MV-4-11 (cell line): ENCODE results near the gene TMEM51.
A peak's percentile ranks its signal among the peaks of the same experiment; 100 is the strongest.

Experiments used
- DNase-seq: peaks from one replicate; lab custom pipeline; 2025; lab: John Stamatoyannopoulos, UW

Gene TMEM51, protein sequence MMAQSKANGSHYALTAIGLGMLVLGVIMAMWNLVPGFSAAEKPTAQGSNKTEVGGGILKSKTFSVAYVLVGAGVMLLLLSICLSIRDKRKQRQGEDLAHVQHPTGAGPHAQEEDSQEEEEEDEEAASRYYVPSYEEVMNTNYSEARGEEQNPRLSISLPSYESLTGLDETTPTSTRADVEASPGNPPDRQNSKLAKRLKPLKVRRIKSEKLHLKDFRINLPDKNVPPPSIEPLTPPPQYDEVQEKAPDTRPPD

GRCh38 chr1:15153184-15153841 lies at the start of gene TMEM51:
TMEM51 (plus strand) TSS chr1:15153747; CDS start chr1:15215088, 61,341 bp downstream.
- no peak for DNase-seq

- no peak for DNase-seq
Observed at GRCh38 chr1:15103906-15104305, 49.6 kb upstream of the TMEM51 start.

GRCh38 chr1:15104768-15105167 lies 48.8 kb upstream of the TMEM51 start:
- no peak for DNase-seq

- peak; percentile 28 for DNase-seq
Observed at GRCh38 chr1:15106608-15107007, 46.9 kb upstream of the TMEM51 start.

DNA sequence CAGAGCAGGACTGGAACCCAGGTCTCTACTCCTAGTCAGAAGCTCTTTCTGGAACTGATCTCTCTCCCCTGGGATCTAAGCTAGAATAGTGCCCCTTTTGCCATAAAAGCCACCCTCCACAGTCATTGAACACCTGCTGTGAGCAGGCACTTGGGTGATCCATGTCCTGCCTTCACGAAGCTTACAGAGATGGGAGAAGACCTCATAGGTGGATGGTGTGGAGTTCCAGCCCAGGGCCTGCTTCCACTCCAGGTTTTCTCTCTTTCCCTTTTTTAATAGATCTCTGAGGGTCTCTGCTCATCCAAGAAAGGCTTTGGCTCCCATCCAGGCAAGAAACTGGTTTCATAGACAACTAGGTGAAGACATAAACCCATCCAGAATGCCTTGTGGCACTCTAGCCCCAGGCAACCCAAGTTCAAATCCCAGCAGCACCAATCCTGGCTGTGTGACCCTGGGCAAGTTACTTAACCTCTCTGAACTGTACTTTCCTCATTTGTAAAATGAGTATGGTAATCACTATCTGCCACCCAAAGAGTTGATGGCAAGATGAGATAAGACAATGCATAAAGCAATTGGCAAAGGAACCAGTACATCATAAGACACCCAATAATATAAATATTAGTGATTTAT lies 46.4 kb upstream of the TMEM51 start:
- no peak for DNase-seq

- no peak for DNase-seq
Observed at GRCh38 chr1:15107911-15108310, 45.6 kb upstream of the TMEM51 start.

DNA sequence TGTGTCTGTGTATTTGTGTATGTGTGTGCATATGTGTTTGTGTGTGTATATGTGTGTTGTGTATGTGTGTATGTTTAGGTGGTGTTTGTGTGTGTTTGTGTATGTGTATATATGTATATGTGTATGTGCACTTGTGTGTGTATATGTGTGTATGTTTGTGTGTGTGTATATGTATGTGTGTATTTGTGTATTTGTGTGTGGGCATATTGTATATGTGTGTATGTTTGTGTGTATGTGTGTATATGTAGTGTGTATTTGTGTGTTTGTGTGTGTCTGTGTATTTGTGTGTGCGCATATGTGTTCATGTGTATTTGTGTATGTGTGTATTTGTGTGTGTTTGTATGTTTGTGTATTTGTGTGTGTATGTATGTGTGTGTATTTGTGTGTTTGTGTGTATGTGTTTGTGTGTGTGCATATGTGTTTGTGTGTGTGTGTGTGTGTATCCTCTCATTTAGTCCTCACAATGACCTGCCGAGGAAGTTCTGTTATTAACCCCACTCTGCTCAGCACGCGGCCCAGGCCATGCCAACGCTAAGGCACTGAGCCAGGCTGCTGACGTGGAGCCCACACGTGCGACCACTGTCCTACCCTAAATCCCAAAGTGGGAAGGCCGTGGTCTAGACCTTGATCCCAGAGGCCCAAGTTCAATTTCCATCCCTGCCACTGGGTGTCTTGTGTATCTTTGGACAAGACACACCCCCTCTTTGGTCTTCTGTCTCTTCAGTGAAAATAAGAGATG lies 43.2 kb upstream of the TMEM51 start:
- no peak for DNase-seq

DNA sequence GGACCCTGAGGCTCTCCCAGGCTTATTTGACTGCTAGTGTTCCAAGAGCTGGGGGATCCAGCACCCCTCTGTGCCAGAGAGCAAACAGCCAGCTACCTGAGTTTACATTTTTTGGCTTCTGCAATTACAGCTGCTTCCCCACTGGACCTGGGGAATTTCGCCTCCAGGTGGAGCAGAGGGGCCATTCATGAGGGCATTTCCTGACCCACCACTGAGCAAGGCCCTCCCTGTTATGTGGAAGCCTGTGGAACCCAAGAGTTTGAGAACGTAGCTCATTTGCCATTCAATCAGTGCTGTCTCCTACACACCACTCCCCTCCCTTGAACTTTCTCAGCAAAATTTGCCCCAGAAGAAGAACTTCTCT lies 42.7 kb upstream of the TMEM51 start:
- no peak for DNase-seq

GRCh38 chr1:15113146-15113545 lies 40.4 kb upstream of the TMEM51 start:
- no peak for DNase-seq

GRCh38 chr1:15114884-15115283 lies 38.7 kb upstream of the TMEM51 start:
- no peak for DNase-seq

- no peak for DNase-seq
Observed at GRCh38 chr1:15115542-15116330, 37.8 kb upstream of the TMEM51 start.

- no peak for DNase-seq
Observed at GRCh38 chr1:15116966-15117365, 36.6 kb upstream of the TMEM51 start.

DNA sequence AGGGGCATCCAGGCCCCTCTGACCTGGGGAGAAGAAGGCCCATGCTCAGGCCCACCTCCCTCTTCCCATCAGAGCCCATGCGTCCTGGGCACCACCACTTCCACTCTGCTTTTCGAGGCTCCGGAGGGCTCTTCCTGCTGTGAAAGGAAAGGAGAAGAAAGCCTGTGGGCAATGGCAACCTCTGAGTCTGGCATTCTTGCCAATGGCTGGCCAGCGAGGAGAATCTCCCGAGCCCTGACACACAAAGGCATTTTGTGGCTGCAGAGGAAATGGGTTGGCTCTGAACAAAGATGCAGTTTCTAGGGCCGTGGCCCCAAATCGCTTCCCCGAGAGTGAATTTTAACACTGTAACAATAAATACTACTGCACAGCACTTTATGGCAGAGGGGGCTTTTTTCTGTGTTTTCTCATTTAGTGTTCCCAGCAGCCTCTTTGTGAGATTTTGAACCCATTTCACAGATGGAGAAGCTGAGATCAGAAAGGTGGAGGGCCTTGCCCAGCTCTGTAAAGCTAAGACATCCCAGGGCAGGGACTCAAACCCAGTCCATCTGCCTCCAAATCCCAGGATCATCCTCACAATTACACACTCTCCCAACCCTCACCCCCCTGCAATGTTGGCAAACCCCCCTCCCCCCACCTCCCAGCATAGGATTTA lies 35.7 kb upstream of the TMEM51 start:
- no peak for DNase-seq

- no peak for DNase-seq
Observed at GRCh38 chr1:15118579-15118978, 35.0 kb upstream of the TMEM51 start.

DNA sequence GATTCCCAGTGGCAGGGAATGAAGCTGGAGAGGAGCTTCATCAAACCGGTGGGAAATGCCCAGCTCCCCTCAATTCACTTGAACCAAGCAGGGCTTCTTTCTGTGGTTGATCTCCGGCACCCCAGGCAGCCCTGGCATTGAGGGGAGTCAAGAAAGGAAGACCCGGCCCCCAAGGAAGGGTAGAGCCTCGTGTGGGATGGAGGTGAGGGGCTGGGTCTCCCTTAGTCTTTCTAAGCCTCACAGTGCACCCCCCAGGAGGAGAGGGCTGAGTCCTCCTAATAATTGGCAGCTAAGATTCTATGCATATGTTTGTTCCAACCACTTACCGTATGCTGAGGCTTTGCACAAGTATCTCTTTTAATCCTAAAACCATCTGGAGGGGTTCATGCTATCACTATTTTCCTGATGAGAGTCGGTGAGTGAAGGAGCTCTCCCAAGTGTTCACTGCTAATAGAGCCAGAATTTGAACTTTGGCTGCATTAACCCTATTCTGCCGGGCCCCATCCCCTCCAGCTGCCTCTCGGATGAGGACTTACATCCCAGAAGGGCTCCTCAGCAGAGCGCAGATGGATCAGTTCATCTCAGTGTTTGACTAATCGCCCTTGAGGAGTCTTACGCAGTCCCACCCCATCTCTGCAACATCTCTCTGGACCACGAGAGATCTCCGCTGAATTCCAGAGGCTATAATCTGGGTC lies 33.1 kb upstream of the TMEM51 start:
- DNase-seq, result no peak

DNA sequence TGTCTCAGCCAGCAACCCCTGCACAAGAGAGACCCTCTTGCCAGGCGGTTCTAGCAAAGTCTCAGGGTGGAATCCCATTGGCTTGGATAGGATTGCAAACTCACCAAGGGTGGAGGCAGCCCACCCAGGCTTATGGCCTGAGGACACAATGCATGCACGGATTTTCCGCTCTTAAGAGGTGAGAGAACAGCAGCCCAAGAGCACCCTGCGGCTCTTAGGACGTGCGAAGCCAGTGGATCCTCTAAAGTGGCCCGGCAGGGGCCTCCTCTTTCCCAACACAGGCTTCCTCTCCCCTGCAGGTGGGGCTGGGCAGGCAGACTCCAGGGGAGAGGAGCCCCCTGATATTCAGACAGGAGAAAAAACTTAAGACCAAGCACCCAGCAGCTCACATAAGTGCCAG lies 31.2 kb upstream of the TMEM51 start:
- DNase-seq, result no peak

- no peak for DNase-seq
Observed at GRCh38 chr1:15123270-15123669, 30.3 kb upstream of the TMEM51 start.

GRCh38 chr1:15123925-15124324 lies 29.6 kb upstream of the TMEM51 start:
- DNase-seq, result no peak

- DNase-seq, result no peak
Observed at GRCh38 chr1:15124362-15125100, 29.0 kb upstream of the TMEM51 start.

DNA sequence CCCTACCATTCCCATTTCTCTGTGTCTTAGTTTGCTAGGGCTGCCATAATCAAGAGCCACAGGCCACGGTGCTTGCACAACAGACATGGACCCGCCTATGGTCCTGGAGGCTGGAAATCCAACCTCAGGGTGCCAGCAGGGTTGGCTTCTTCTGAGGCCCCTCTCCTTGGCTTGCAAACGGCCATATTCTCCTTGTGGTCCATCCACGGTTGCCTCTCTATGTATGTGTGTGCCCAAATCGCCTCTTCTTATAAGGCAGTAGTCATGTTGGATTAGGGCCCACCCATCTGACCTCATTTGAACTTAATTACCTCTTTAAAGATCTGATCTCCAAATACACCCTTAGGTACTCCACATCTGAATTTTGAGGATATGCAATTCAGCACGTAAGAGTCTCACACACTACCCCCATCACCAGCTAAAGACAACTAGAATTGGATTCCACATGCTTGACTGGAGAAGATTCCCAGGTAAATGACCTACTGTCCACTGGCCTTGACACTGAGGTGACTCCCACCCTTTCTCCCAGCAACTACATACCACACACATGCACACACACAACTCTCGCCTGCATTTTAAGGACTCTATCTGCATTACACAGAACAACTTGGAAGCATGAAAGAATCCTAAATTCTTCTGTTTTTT lies 28.3 kb upstream of the TMEM51 start:
- no peak for DNase-seq
